Esophagus muscularis mucosa (tissue), 4 donors: ENCODE measurements around the gene KIF21B. TPM values are rescaled to one million over a fixed set of nuclear protein-coding genes. Genes with fewer than 3 reads are reported as not detected.

Experiments used
- DNase-seq: peaks from one replicate; pipeline ENCODE4 v3.0.0-alpha.2; 2017; ENCODE audit errors: extremely low spot score
- H3K27ac ChIP-seq, 4 donors: fragments of 200-600 bp; sonication (generic); replicated peaks in 1 of 4; 1 replicate in 3 of 4; 2 replicates in 1 of 4; pipeline ENCODE4 v1.5.1; 2016 to 2019; ENCODE audit warnings: mild to moderate bottlenecking in 1 of 4
- H3K27me3 ChIP-seq, 4 donors: fragments of 200-600 bp; sonication (generic); one replicate each; pipeline versions ENCODE4 v1.5.1 to v1.6.0; 2016 to 2019
- H3K36me3 ChIP-seq, 4 donors: fragments of 200-600 bp; sonication (generic); one replicate each; pipeline ENCODE4 v1.5.1; 2016 to 2019
- H3K4me1 ChIP-seq, 4 donors: fragments of 200-600 bp; sonication (generic); one replicate each; pipeline ENCODE4 v1.5.1; 2016 to 2019
- H3K4me3 ChIP-seq, 4 donors: fragments of 200-600 bp; sonication (generic); 1 replicate in 2 of 4; 2 replicates in 2 of 4; pipeline ENCODE4 v1.5.1; 2016 to 2019; ENCODE audit warnings: mild to moderate bottlenecking in 4 of 4, moderate library complexity in 1 of 4
- H3K9me3 ChIP-seq, 4 donors: fragments of 200-600 bp; sonication (generic); 1 replicate in 3 of 4; 2 replicates in 1 of 4; pipeline ENCODE4 v1.5.1; 2016 to 2019
- CTCF ChIP-seq, 3 experiments: fragments of 200-600 bp in 2 of 3; fragments of 450-650 bp in 1 of 3; sonication (generic) in 2 of 3; IDR thresholded peaks; one replicate each; pipeline ENCODE4 v1.5.1; 2017 to 2019; ENCODE audit warnings: antibody characterized with exemption in 3 of 3, mild to moderate bottlenecking in 2 of 3, moderate library complexity in 1 of 3
- EP300 ChIP-seq: sonication (generic); formaldehyde crosslinking; IDR thresholded peaks from one replicate; pipeline ENCODE4 v1.6.1; 2017; ENCODE audit warnings: antibody characterized with exemption
- POLR2A ChIP-seq: fragments of 450-650 bp; IDR thresholded peaks from one replicate; pipeline ENCODE4 v1.6.1; 2017; ENCODE audit warnings: antibody characterized with exemption, moderate library complexity, mild to moderate bottlenecking, low read depth
- POLR2AphosphoS5 ChIP-seq, 2 donors: sonication (generic); formaldehyde crosslinking; IDR thresholded peaks; one replicate each; pipeline ENCODE4 v1.6.1; 2017; ENCODE audit warnings: antibody characterized with exemption in 2 of 2
- WGBS: methylation state at CpG from one replicate; pipeline ENCODE4 v1.1.5; 2018; 5-methylcytosine and 5-hydroxymethylcytosine counted together
- intact Hi-C: fragments of 100-400 bp; cut with DNase I; formaldehyde crosslinking; loops from one replicate; pipeline ENCODE4 v1.15.1; 2023
- total RNA-seq, 4 donors: library from RNA; depleted of rRNA; stranded (reverse); fragments of >200 nt; gene quantifications; one replicate each; pipeline versions ENCODE4 v1.1.0 to v1.2.1, GENCODE V29; 2016

Gene KIF21B
- total RNA-seq, 4 donors from 2014 or later, result 1.6 to 2.5 (median 1.9) TPM

- Histone ChIP-seq H3K27ac (no peak overlapping the region), H3K27me3 (no peaks in the 10 kb centered on the region), H3K9me3 (no peaks in the 10 kb centered on the region), H3K4me1 (no peaks in the 10 kb centered on the region), H3K4me3 (no peak overlapping the region), H3K36me3 (peaks cover 0 to 35% (median 6%) of the 10 kb centered on the region in 4 donors)
- WGBS, result 100% methylated on average over 6 of the region's 9 CpGs
- TF ChIP-seq POLR2AphosphoS5 (IDR thresholded peaks at IDR 0.05) (no peak), CTCF (IDR thresholded peaks at IDR 0.05) (no peak), EP300 (no peak), POLR2A (no peak)
- DNase-seq, result no peak
- intact Hi-C loops, result no loop called here
These were observed 34.8 kb downstream of the KIF21B start for GRCh38 chr1:200988693-200989092.

DNA sequence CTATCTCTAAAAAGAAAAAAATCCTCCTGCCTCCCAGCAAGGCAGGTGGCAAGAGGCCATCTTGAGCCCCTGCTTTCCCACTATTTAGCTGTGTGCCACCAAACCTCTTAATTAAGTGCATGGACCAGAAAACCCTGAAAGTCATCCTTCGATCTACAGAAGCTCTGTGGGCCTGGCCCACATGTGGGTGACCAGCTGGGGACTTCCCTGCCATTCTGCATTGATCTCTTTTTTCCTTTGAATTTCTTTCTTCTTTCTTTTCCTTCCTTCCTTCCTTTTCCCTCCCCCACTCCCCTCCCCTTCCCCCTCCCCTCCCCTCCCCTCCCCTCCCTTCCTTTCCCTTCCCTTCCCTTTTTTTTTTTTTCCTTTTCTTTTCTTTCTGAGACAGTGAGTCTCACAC, 38.0 kb downstream of the KIF21B start:
- H3K4me3 ChIP-seq, result no peak overlapping the region
- H3K9me3 ChIP-seq, result no peaks in the 10 kb centered on the region
- no peak overlapping the region for H3K27ac ChIP-seq
- no peaks in the 10 kb centered on the region for H3K27me3 ChIP-seq
- peaks cover 0 to 29% (median 4%) of the 10 kb centered on the region in 4 donors for H3K36me3 ChIP-seq
- intact Hi-C loops, result no loop called here
- DNase-seq, result no peak
- TF ChIP-seq EP300 (no peak), POLR2A (no peak), CTCF (IDR thresholded peaks at IDR 0.05) (no peak), POLR2AphosphoS5 (IDR thresholded peaks at IDR 0.05) (no peak)
- H3K4me1 ChIP-seq, result no peaks in the 10 kb centered on the region
- WGBS, result 95% methylated on average over 1 of the region's 1 CpG

GRCh38 chr1:200983035-200983561, 40.4 kb downstream of the KIF21B start:
- Histone ChIP-seq H3K27ac (no peak overlapping the region), H3K36me3 (peaks cover 0 to 18% (median 0%) of the 10 kb centered on the region in 4 donors), H3K4me1 (no peaks in the 10 kb centered on the region), H3K9me3 (no peaks in the 10 kb centered on the region), H3K4me3 (no peak overlapping the region), H3K27me3 (no peaks in the 10 kb centered on the region)
- no peak for DNase-seq
- WGBS, result 88% methylated on average over 8 of the region's 12 CpGs
- intact Hi-C loops, result no loop called here
- TF ChIP-seq EP300 (no peak), CTCF (IDR thresholded peaks at IDR 0.05) (no peak), POLR2A (no peak), POLR2AphosphoS5 (IDR thresholded peaks at IDR 0.05) (no peak)

DNA sequence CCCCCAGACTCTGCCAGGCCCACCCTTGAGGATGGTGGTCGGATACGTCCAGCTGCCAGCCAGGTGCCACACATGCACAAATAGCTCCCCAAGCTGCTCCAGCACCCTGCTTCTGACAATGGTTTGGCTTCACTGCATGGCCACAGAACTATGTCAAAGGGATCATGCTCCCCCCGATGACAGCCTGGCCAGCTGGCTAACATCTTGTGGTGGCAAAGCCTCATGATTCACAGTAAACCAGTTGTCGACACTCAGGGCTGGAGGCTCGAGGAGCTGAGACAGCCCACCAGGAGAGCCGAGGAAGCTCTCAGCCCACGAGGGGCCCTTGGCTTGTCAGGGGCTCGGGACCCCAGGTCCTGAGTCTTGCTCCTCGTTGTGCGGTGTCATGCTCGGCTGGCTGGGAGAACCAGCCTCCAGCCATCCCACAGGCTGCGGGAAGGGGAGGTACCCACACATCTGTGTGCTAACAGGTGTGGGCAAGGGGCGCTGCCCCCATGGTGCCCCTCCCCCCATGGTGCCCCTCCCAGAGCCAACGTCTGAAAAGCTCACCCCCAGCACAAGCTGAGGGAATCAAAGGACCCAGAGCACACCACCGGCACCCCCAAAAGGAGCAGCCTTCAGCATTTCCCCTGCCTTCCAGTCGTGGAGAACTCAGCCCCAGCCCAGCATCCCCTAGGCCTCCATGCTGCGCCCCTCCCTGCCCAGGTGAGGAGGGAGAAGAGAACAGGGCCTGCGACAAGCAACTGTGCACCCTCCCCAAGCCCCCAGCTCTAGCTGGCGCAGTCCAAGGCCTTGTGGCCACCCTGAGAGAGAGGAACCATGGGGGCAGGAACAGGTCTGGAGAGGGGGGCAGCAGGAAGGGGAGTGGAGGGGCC, 41.2 kb downstream of the KIF21B start:
- WGBS, result 75% methylated on average over 14 of the region's 19 CpGs
- intact Hi-C loops, result no loop called here
- TF ChIP-seq POLR2A (no peak), POLR2AphosphoS5 (IDR thresholded peaks at IDR 0.05) (no peak), EP300 (no peak), CTCF (IDR thresholded peaks at IDR 0.05) (no peak)
- no peak overlapping the region for H3K27ac ChIP-seq
- H3K27me3 ChIP-seq, result no peaks in the 10 kb centered on the region
- H3K9me3 ChIP-seq, result no peaks in the 10 kb centered on the region
- H3K4me3 ChIP-seq, result no peak overlapping the region
- peaks cover 0 to 18% (median 0%) of the 10 kb centered on the region in 4 donors for H3K36me3 ChIP-seq
- H3K4me1 ChIP-seq, result no peaks in the 10 kb centered on the region
- DNase-seq, result no peak
